Prostate gland (tissue), 2 donors: ENCODE data around the gene PCSK4.

ENCODE experiments used
- POLR2A ChIP-seq: fragments of 450-650 bp; IDR thresholded peaks from one replicate; pipeline ENCODE4 v1.6.1; 2016; ENCODE audit warnings: antibody characterized with exemption, mild to moderate bottlenecking
- POLR2AphosphoS5 ChIP-seq: sonication (generic); formaldehyde crosslinking; IDR thresholded peaks from one replicate; pipeline ENCODE4 v1.6.1; 2017; ENCODE audit warnings: antibody characterized with exemption
- TF ChIP-seq, protein P1 (sequence below), 4 experiments: fragments of 200-600 bp in 2 of 4; fragments of 450-650 bp in 2 of 4; sonication (generic) in 2 of 4; IDR thresholded peaks; 1 replicate in 3 of 4; 2 replicates in 1 of 4; pipeline ENCODE4 v1.5.1; 2016 to 2019; ENCODE audit warnings: antibody characterized with exemption in 4 of 4, mild to moderate bottlenecking in 2 of 4, moderate library complexity in 2 of 4

DNA sequence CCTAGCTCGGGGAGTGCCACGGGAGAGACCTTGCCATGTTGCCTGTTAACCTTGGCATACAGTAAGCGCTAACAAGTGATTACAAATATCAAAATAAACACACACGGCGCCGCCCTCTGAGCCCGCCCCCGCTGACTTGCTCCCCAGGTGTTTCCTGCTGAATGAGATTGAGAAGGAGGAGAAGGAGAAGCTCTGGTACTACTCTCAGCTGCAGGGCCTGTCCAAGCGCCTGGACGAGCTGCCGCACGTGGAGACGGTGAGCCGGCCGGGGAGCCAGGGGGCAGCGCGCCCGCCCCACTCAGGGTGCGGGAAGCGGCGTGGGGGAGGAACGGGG lies 35.2 kb downstream of the PCSK4 start:
- TF ChIP-seq, protein P1, sequence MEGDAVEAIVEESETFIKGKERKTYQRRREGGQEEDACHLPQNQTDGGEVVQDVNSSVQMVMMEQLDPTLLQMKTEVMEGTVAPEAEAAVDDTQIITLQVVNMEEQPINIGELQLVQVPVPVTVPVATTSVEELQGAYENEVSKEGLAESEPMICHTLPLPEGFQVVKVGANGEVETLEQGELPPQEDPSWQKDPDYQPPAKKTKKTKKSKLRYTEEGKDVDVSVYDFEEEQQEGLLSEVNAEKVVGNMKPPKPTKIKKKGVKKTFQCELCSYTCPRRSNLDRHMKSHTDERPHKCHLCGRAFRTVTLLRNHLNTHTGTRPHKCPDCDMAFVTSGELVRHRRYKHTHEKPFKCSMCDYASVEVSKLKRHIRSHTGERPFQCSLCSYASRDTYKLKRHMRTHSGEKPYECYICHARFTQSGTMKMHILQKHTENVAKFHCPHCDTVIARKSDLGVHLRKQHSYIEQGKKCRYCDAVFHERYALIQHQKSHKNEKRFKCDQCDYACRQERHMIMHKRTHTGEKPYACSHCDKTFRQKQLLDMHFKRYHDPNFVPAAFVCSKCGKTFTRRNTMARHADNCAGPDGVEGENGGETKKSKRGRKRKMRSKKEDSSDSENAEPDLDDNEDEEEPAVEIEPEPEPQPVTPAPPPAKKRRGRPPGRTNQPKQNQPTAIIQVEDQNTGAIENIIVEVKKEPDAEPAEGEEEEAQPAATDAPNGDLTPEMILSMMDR (IDR thresholded peaks at IDR 0.05) = no peak
- TF ChIP-seq POLR2A (no peak), POLR2AphosphoS5 (no peak)
